GM18511 (cell line): ENCODE results near the gene ALOXE3.

Experiments used
- ATAC-seq: cut with Tn5 transposase; IDR thresholded peaks from one replicate; pipeline ENCODE4 v1.9.1; 2021; ENCODE audit warnings: mild to moderate bottlenecking, moderate library complexity; ENCODE audit not compliant: unreplicated experiment

Gene ALOXE3

DNA sequence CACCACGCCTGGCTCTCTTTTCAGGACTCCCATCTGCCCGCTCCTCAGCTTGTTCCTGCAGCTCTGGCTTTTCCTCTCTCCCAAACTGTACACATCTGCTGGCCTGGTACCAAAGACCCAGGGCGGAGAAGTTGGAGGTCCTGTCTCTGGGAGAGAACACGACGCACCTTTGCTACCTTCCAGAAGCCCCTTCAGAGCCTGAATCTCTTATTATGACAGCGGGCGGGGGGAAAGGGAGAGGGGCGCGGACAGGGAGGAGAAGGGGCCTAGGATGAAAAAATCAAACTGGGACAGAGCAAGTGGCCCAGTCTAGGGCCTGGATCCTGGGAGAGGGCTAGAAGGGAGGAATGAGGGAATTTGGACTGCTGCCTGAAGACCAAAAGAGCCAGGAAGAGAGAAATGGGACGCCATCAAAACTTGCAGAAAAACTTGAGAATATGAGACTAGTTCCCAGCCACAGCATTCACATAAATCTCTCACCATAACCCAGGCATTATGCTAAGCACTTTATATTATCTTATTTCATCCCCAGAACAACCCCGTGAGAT is 36.4 kb upstream of the ALOXE3 start:
- ATAC-seq, result no peak

DNA sequence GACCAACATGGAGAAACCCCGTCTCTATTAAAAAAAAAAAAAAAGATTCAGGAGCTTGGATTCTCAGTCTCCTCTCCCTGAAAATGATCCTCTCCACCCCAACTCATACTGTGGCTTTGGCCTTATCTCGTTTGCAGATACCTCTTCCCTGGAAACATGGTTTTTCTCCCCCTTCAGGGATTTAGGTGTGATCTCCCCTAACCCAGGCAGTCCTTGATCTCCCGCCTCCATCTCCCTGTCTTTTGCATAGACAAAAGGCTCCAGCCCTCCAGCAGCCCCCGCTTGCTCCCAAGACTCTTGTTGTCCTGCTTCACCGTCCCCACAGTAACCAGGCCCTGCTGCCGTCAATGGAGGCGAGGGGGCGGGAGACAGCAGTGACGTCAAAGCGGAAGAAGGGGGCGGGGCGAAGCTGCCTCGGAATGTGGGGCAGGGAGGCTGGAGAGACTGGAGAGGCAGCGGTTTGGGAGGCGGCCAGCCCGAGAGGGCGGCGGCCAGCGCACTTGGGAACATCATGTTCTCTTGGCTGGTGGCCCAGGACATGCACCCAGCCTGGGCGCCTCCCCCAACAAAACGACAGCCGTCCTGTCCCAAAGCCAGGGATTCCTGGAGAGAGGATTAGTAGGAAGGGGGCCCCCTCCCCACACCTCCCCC is 35.8 kb upstream of the ALOXE3 start:
- ATAC-seq, result no peak

DNA sequence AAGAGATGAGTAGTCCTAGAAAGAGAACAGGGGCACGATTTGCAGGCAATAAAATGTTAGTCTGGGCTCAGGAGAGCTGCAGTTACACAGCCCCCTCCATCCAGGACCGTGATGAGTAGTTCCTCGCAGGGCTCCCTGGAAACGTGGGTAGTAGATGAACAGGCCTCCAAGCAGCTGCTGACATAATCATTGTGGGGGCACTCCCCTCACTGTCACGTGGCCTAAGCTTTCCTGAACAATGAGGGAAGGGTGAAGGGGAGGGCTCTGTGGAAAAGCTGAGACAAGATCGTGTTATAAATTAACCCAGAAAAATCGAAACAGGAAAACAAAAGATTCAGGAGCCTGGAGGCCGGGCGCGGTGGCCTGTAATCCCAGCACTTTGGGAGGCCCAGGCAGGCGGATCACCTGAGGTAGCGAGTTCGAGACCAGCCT is 35.2 kb upstream of the ALOXE3 start:
- ATAC-seq, result no peak

DNA sequence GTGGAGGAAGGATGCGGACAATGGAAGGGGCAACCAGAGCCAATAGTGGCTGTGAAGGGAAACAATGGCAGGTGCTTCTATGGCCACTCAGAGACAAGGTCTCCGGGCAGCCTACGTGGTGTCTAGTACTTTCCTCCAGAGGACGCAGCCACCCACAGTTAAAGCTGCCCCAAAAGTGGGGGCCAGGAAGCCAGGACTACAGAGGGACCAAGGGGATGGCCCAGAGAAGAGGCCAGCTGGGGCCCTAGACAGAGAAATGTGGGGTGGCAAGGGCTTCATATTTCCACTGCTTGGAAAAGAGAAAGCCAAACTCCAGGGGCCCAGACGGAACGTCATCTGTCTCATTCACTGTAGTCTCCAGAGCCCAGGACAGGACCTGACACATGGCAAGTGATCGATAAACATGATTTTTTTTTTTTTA is 34.7 kb upstream of the ALOXE3 start:
- no peak for ATAC-seq

DNA sequence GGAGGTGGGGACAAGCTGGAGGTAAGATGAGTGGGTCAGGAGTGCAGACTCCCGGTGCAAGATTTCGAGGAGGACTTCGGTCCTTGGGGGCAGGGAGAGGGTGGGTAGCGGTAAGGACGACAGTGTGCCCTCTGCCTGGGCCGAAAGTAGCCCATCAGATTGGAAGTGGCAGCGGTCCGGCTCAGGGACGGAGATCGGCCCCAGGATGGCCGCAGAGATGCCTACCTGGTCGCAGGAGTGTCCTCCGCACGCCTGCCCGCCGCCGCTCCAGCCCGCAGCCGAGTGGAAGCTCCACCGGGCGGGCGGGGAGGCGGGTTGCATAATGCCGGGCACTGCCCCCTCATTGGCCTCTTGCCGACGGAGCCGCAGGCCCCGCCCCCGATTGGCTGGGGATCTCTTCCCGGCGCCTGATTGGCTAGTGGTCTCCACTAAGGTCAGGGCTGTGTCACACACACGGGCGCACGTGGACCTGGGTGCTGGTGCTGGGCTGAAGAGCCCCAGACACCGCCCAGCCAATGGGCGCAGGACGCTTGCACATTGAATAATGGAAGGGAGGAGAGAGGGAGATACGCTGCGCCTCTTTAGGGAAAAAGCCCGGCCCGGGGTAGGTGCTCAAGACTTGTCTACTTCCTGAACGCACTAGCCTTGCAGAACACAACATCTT is 33.9 kb upstream of the ALOXE3 start, which contains the start of gene PER1:
PER1 (minus strand) TSS at position 293 of the 664 bp plus-strand sequence. CDS start 1,698 bp downstream, outside the sequence.
- no peak for ATAC-seq

DNA sequence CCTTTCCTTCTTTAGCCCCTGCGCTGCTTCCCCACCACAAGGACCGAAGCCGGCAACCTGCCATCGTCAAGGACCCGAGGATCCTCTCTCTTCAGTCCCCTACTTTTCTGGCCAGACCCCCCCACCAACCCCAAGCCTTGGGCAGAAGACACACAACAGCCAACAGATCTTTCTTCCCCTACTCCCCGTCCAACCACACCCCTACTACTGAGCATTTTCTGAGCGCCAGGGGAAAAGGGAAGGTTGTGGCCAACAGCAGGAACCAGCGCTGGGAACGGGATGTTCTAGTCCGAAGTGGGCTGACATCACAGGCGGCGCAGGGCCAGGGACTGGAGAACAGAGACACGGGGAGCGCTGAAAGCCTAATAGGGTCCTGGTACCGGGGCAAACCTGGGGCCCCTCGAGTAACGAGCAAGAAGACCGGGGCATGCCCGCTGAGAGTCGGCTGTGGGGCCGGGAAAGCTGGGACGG is 33.4 kb upstream of the ALOXE3 start:
- no peak for ATAC-seq

DNA sequence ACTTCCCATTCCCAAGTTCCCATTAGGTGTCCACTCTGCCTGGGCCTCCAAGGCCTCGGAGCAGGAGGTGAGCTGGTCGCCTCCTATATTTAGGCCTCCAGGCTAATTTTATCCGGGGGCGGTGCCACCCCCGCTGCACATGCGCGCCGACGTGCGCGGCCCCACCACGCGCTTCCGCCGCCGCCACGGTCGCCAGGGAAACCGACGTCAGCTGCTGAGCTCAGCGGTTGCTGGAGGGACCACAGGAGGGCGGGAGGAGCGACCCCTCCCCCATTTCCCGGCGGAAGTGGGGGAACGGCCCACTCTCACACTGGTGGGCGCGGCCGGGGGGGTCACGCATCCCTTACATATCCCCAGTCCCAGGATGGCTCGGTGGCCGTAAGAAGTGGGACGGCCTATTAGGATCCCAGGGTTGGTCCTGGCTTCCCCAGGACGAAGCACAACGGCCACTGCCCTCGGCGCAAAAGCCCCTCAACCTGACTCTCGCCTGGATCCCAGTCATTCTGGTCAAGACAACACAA is 32.9 kb upstream of the ALOXE3 start:
- peak; percentile 59 for ATAC-seq

DNA sequence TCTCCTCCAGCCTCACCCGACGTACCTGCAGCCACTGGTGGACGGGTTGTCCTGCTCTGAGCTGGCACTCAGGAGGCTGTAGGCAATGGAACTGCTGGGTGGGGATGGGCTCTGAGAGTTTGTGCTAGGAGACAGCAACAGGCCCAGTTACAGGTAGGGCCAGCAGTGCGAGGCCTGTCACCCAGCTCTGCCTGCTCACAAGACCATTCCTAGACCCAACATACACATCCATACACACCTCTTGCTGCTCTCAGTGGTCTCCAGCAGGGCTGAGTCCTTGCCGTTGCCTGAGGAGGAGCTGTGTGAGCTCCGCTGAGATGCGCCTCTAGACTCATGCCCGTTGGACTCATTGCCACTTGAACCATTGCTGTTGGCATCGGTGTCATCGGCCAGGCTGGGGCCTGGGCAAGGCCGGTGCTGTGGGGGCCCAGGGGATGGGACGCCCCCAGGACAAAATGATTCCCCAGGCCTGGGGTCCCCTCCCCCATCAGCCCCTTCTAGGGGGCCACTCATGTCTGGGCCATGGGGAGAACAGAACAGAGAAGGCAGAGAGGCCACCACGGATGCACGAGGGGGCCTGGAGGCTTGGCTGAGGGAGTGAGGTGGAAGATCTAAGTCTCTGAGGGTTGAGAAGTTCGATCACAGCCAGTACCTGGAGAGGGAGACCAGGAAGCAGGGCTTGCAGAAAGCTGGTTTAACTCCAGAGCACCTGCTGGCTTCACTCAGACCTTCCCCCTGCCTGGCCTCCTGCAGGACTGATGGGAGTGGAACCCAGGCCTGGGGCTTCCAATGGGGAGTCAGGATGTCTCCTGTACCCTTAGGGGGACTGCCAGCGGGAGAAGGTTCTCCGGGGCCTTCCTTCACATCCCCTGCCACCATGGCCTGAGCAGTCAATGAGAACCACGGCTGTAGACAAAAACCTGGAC is 32.1 kb upstream of the ALOXE3 start:
- no peak for ATAC-seq

DNA sequence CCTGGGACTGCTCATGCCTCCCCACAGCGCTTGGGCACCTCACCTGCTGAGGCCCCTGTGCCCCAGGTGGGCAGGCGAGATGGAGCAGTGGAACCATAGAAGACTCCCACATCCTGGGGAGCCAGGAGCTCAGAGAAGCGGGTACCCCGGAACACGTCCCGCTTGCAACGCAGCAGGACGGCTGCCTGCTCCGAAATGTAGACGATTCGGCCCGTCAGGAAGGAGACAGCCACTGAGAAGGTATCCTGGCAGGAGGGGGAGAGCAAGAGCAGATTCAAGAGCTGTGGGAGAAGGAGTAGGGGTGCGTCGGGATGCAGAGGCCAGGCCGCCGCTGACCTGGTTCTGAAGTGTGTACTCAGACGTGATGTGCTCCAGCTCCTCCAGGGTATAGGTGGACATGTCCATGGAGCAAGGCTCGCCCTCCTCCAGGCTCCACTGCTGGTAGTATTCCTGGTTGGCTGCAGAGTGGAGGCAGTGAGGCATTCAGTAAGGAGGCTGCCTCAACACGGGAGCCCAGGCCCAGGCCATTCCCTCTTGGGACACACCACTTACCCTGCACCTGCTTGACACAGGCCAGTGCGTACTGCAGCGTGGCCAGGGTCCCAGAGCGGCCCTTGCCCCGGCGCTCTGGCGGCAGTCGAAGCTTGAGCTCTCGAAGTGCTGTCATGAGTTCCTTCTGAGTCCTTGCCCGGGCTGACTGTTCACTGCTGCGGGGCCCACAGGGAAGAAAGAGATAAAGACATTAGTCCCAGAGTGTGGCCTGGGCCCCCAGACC is 31.3 kb upstream of the ALOXE3 start:
- ATAC-seq, result no peak

DNA sequence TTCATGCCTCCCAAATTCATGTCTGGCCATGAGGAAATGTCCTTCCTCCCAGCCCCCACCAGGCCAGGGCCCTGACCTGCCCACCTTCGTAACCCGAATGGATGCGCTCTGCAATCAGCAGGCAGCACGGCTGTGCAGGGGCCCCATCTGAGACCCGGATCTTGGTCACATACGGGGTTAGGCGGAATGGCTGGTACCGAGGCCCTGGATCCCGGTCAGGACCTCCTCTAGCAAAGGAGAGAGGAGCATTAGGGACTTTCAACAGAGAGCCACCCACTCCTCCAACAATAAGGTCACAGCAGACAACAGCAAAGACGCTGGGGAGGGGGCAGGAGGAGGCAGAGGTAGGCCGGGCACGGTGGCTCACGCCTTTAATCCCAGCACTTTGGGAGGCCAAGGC is 30.2 kb upstream of the ALOXE3 start:
- no peak for ATAC-seq

DNA sequence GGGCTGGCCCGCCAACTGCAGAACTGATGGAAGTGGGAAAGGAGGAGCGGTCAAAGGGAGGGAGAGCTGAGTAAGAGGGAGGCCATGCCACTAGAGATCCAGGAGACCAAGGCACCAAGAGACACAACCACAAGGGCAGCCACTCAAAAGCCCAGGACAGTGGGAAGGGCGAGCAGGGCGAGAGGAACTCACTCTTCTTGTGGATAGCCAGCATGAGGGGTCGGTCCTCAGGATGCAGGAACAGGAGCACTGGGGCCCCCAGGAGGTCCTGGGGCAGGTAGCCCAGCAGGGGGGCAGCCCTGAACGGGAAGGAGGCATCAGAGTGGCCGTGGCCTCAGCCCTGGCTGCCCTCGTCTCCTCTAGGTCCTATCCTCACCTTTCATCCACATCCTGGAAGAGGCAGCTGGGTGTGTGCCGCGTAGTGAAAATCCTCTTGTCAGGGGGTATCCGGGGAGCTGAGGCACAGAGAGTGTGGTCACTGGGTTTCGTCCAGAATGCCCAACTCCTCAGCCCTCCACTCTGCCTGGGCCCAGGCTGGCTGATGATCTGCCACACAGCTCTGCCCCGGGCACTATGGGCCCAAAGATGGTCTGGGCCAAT is 29.6 kb upstream of the ALOXE3 start:
- ATAC-seq, result no peak

DNA sequence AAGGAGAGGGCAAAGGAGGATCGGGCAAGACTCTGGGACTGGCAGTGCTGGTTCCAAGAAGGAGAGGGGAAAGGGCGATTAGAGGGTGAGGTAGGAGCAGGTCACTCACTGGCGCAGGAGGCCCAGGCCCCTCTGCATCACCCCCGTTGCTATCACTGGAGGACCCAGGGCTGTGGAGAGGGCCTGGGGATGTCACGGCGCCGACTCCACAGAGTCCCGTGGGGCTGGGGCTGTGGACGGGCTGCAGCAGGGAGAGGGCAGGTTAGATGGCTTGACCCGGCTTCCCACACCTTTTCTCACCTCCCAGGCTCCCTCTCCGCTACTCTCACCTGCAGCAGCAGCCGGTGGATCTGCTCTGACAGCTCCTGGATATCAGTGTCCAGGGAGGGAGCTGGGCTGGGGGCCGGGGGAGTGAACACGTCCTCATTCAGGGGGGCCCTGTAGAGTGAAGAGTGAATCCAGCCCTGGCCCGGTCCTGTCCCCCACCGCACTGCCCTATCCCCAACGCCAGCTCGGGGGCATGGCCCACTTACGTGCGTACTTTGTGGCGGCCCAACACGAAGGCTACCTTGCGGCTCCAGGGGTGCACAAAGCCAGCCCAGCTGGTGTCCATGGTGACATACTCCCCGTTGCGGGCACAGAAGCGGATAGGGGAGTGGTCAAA is 29.0 kb upstream of the ALOXE3 start:
- no peak for ATAC-seq

DNA sequence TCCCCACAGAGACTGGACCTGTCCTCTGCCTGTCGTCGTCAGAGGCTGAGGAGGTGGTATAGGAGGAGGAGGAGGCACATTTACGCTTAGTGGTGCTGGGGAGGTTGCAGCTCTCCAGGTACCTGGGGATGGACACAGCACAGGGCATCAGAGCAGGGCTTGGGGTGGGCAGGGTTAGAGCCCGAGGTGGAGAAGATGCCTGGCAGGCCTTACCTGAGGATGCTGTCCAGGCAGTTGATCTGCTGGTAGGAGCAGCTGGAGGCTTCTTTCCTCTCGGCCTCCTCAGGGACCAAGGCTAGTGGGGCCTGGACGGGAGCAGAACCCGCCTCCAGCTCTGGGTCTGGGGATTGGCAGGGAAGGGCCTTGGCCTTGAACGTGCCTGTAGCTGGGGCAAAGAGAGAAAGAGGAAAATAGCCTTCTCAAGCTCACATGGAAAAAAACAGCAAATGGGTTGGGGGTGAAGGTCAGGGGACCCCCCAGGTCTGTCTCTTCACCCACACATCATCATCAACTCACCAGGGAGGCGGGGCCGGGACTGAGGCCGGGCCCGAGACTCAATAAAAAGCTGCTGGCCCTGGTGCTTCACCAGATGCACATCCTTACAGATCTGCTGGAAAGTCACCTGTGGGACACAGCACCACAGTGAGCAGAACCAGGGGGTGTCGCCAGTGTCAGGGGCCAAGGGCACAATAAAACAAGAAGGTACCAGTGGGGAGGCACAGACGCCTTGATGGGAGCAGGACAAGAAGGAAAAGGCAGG is 28.2 kb upstream of the ALOXE3 start:
- no peak for ATAC-seq

DNA sequence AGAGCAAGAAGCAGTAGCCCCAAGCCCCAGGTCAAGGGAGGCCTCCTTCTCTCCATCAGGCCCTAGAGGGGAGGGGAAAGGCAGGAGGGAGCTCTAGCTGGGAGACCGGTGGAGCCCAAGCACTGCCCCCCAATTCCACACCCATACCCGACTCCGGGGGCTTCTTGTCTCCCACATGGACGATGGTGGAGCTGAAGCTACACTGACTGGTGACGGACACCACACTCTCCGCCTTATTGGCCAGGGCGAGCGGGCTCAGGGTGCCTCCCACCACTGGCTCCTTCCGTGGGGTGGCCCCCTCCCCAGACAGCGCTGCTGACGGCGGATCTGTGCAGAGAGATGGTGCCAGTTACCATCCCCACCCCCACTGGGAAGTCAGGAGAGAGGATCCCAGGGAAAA is 27.5 kb upstream of the ALOXE3 start:
- no peak for ATAC-seq

DNA sequence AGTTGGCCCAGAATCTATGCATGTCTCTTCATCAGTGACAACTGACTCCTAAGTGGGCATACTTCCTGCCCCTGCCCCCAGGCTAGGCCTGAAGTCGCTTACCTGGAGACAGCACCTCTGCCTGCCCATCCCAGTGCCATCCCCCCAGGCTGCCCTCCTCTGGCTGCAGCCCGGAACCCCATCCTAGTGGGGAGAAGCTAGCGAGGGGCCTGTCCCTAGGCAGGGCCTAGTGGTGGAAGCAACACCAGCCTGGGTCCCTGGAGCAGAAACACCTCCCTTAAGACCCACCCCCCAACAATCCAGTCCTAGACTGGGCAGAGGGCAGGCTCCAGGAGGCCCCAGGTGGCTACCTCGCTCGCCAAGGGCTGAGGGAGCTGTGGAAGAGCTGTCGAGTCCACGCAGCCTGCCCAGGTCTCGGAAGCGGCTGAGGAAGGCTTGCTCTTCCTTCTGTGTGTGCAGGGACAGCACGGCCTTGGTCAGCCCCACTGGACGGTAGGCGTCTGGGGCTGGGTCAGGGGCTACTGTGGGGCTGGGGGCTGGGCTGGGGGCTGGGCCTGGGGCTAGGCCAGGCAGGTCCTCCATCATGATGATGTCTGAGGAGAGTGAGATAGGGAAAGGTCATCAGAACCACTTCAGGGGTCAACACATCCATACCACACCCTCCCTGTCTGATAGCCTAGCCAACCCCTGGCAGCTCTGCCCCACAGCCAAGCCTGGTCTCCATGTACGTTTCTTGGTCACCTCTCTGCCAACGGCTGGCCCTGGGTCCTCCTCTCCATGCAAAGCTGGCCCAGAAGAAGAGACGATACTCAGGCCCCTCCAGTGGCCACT is 26.3 kb upstream of the ALOXE3 start:
- ATAC-seq, result no peak

DNA sequence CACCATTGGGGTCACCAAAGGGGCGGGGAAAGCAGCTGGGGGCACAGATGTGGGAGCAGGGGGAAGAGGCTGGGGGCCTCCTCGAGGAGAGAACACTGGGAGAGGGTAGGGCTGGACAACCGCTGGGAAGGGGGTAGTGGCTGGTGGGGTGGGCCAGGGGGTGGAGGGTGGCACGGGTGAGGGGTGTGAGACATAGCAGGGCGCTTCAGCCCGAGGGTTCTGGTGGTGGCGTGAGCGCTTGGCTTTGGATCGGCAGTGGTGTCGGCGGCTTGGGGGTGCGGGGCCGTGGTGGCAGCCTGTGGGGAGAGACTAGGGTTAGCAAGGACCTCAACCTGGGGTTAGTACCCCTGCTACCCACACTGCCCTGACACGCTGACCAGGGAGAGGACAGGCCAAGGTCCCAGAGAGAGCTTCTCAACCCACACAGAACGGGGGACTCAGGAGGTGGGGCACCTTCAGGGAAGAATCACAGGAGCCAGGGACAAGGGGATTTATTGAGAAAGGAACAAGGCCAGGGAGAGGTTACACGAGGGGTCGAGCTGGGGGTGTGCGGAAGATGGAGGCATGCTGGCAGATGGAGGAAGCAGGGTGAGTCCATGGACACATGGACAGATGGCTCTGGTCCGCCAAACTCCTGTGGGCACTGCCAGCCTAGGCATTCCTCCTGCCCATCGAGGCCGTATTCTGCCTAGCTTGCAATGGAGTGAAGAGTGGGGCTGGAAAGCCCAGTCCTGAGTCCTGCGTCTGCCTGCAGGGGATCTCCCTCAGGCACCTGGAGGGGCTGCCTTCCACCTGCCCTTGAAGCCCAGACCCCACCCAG is 25.5 kb upstream of the ALOXE3 start:
- ATAC-seq, result no peak
